GM19452 (cell line): Measurements from ENCODE around the gene WDR55.
"Not testable (repeated sequence)": the region's sequence is repeated elsewhere in the genome, so short reads cannot be mapped to it uniquely, and the experiment has no call there.

Experiments used
- ATAC-seq: cut with Tn5 transposase; IDR thresholded peaks from one replicate; pipeline ENCODE4 v1.9.1; 2021; ENCODE audit not compliant: unreplicated experiment

The WDR55 gene

GRCh38 chr5:140642718-140643117 lies 22.0 kb upstream of the WDR55 start:
- ATAC-seq, result no peak

DNA sequence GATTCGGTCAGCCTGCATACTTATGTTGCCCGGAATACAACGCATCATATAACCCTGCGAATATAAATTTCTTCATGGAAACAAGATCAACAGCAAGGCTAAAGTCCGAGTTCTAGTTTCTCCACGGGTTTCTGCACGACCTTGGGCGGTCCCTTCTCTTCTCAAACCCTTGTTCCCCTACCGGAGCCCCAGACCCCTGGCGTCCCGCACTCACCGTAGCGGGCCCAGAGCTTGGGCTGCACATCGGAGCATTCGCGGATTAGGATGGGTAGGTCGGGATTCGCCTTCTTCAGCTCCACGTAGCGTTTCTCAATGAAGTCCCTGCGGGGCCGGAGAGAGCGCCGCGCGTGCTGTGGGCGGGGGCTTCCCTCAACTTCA lies 17.7 kb upstream of the WDR55 start:
- no peak for ATAC-seq

- no peak for ATAC-seq
Measured at GRCh38 chr5:140658870-140659269, 5.8 kb upstream of the WDR55 start.

- not testable (repeated sequence) for ATAC-seq
Measured at GRCh38 chr5:140660371-140660770, 4.3 kb upstream of the WDR55 start.

DNA sequence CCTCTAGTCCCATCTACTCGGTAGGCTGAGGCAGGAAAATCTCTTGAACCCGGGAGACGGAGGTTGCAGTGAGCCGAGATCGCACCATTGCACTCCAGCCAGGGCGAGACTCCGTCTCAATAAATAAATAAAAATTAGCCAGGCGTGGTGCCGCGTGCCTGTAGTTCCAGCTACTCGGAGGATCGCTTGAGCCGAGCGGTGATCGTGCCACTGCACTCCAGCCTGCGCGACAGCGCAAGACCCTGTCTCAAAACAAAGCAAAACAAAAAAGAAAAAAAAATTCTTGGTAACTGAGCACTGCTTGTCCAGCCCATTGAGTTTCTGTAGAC lies 710 bp upstream of the WDR55 start:
- no peak for ATAC-seq

DNA sequence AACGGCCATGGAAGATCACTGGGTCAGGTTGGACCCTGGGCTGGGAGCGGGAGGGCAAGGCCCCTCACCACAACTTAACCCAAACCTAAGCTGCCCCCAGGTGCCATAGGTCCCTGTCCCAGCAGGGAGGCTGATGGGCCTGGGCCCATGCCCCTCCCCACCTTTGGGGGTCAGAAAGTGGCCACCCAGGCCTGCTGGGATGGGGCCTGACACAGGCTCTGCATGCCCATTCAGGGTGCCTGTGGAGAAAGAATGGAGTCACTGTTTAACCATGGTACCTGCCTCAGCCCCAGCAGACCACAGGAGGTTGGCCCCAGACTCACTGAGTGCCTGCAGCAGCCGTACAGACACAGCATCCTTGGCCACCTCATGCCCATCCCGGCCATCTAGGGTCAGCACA lies 6.3 kb downstream of the WDR55 start:
- not testable (repeated sequence) for ATAC-seq

DNA sequence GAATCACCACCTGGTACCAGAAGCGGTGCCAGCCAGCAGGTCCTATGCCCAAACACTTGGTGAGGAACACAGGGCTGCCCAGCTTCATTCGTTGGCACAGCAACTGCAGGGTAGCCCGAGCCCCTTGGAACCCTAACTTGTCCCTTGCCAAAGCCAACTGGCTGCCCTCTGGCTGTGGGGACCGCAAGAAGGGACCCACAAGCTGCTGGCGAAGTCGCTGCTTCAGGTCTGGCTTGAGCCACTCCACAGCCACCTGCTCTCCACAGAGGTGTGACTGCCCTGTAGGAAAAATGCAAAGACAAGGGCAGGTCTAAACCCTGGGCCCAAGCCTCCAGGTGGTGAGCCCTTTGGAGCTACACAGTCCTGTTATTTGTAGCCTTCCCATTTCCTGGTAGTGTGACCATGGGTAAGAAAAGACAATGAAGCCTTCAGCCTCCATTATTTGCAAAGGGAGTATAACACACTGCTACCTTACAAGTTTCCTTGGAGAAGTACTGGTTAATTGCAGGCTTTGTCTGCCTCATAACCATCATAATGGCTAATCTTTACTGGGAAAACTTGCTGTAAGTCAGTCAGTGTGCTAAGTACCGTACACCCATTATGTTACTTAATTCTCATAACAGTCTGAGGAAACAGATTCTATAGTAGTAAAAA lies 6.9 kb downstream of the WDR55 start:
- ATAC-seq, result no peak

GRCh38 chr5:140672455-140673186 lies 7.9 kb downstream of the WDR55 start:
- ATAC-seq, result no peak

DNA sequence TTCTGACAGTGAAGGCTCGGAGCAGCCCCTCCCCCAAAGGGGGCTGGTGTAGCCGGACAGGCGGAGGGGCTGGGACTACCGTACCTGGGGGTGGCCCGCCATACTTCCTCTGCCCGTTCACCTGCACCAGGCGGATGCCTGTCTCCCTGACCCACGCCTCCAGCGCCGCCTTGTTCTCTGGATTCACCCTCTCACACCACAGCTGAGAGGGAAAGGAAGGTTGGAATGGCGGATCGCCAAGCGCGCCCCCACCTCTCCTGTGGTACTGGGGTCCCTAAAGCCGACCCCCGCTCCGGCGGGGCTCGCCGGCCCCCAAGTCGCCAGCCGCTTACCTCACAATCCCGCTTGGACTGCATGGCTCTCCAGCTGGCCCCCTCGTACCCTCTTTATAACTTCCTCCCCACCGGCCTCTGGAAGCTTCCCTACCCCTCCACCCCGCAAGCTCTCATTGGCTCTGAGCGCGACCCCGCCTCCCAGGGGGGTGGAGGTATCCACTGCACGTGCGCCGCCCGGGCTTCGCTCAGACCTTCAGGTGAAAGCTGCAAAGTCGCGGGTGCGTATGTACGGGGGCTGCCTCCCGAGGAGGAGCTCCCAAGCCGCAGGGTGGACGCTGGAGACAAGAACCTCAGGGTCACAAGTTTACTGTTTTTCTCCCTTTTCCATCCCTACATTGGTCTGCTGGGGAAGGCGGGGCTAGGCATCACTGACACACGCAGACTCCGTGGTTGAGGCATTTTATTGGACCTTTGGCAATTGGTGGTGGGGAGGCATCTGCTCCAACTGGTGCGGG lies 8.7 kb downstream of the WDR55 start, which contains the start of gene DND1:
Gene DND1, minus strand, starts transcription at position 390 of the 790 bp plus-strand sequence. Its CDS starts 34 bp downstream, at position 356.
- no peak for ATAC-seq

GRCh38 chr5:140674211-140674610 lies 9.5 kb downstream of the WDR55 start:
- ATAC-seq, result no peak

GRCh38 chr5:140674629-140675028 lies 9.9 kb downstream of the WDR55 start:
- no peak for ATAC-seq

- peak; percentile 68 for ATAC-seq
Measured at GRCh38 chr5:140677947-140678346, 13.2 kb downstream of the WDR55 start.

DNA sequence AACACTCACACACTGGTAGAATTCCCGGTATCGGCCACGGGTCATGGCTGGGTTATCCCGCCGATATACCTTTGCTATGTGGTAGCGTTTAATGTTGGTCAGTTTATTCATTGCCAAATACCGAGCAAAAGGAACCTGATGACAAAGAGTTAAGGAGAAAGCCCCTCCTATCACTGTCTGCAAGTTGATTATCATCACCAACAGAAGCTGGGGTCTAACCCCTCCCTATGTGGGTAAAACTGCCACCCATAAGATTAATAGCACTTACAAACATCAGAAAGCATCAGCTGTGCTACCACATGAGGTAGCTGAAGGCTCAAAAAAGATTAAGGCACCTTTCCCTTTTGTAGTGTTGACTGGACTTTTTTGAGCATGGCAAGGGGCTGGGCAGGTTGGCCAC lies 14.3 kb downstream of the WDR55 start:
- ATAC-seq, result no peak

DNA sequence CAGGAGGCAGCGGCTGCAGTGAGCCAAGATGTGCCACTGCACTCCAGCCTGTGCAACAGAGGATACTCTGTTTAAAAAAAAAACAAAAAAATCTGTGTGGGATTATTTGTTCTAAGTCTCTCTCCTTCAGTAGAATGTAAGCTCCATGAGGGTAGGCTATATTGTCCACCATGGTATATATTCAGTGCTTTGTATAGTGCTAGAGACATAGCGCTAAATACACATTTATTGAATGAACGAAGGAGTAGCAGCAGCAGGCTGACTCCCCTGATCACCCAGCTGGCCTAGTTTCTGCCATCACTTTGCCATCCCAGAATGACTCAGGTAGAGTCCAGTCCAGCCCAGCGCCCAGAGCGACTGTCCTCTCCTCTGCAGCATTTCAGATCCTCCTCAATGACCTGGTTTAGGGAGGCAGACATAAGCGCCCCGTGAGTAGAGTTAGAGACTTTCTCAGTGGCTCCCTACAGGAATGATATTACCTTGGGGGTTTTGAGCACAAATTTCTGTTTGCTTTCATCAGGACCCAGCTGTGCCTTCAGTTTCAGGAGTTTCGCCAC lies 25.8 kb downstream of the WDR55 start:
- ATAC-seq, result no peak

DNA sequence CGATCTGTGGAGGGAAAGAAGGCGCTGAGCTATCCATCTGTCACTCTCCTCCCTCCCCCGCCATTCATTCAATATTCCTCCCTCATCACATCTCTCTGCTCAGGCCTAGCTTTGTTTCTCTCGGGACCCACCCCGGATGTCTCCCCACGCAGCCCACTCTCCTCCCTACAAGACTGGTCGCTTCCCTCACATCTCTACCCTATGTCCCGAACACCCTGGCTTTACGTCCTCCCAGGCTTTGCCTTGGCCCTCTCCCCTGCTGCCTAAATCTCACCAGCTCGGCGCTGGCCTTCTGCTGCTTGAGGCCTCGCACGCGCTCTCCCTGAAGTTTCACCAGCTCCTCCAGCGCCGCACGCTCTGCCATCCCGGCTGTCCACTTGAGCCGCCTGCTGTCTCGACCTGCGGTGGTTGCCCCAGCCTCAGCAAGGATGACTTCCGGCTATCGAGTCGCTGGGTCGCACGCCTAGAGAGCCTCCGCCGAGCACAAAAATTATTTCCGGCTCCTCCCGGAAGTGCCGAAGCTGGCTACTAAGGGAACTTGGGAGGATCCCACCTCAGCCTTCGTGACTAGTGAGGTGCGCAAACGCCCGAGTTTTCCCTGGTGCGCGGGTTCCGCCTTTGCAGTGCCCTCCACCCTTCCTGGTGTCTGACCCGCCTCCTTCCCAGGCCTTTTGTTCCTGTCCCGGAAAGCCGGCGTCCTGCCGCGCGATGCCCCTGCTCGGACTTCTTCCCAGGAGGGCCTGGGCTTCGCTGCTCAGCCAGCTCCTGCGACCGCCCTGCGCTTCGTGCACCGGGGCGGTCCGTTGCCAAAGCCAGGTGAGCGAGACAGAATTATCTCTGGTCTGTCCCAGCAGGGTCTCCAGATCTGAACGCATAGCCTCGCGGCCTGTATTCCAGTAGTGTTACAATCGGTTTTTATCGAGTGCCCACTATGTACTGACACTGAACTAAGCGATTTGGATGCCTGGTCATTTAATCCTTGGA lies 26.5 kb downstream of the WDR55 start, which contains the start of the genes HARS1 and HARS2:
Gene HARS1, minus strand, starts transcription at position 430 of the 984 bp plus-strand sequence. Its CDS starts 66 bp downstream, at position 364.
Gene HARS2, plus strand, starts transcription at position 515 of the 984 bp plus-strand sequence. Its CDS starts 194 bp downstream, at position 709.
- ATAC-seq, result peak; percentile 98

DNA sequence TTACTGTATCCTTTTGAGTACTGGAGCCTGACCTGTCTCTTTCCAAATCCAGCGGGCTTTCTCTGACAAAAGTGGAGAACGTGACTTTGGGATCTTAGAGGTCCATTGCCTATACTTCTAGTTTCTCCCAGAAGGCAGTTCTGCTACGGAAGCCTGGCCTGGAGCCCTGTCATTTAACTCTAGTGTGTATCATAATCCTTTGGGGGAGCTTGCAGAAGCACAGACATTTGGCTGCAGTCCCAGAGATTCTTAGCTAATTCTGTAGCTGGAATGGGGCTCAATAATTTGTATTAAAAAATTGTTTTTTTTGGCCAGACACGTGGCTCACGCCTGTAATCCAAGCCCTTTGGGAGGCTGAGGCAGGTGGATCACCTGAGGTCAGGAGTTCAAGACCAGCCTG lies 29.6 kb downstream of the WDR55 start:
- no peak for ATAC-seq

- no peak for ATAC-seq
Measured at GRCh38 chr5:140696891-140697492, 32.3 kb downstream of the WDR55 start.

GRCh38 chr5:140700177-140701144 lies 35.8 kb downstream of the WDR55 start, which contains the start of gene ZMAT2:
ZMAT2 (plus strand) TSS chr5:140700447; CDS start chr5:140700461, 14 bp downstream.
- ATAC-seq, result peak; percentile 92
